ENCODE data around the gene REXO4.

DNA sequence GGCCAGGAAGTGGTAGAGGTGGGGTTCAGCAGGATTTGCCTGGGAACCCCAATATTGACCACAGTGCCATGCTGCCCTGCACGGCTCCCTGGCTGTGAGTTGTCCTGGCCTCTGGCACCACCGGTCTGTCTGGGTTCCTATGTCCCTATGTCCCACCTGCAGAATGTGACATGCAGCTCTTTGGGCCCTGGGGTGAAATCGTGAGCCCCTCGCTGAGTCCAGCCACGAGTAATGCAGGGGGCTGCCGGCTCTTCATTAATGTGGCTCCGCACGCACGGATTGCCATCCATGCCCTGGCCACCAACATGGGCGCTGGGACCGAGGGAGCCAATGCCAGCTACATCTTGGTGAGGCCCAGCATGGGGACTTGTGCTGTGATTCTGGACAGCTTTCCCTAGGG is 39.9 kb upstream of the REXO4 start:
- TF ChIP-seq GATA2 (IDR thresholded peaks at IDR 0.05; ENCODE audit: low read depth, low read length): no peak
- TF ChIP-seq GATA3 (IDR thresholded peaks at IDR 0.05; ENCODE audit: low read depth, low read length): no peak

All from SH-SY5Y (cell line).